CD4-positive, alpha-beta T cell treated with Interleukin-6 at 100 ng/mL for 8 hours (primary cell): Measurements from ENCODE around the gene NHEJ1.

Experiments used
- DNase-seq: peaks from one replicate; pipeline ENCODE4 v3.0.0-alpha.2; 2020; ENCODE audit warnings: mixed read lengths, low spot score

The NHEJ1 gene

DNA sequence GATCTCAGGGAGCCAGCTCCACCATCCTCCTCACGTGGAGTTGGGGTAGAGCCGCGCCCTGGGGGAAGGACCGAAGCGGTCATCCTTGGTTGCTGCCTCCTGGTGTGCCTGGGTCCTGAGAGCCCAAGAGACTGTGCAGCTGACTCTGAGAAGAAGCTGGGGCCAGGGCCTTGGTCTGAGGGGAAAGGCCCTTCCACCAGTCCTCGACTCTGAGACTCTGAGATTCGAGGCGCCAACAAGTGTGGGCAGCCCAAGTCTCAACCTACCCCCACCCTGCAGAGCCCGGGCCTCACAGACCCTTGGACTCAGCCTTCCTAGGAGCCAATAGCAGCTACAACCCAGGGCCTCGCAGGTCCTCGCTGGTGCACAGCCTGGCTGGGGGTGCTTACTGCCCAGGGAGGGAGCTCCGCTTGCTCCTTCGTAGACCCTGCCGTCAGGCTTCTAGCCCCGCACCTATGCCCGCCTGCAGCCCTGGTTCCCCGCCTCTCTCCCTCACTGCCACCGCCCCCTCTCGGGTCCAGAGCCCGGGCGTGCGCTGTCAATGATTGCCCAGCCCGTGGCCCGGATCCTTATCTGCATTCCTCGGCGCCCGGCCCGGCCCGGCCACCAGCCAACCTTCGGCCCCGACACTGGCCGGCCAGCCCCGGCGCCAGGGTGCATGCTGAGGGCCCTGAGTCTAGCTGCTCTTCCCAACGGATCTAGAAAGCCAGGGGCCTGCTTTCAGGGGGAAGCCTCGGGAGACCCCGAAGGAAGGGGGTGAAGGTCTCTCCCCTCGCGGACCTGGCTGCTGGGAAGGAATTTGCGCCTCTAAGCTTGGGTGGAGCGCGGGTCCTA lies 101.9 kb downstream of the NHEJ1 start:
- DNase-seq: no peak

DNA sequence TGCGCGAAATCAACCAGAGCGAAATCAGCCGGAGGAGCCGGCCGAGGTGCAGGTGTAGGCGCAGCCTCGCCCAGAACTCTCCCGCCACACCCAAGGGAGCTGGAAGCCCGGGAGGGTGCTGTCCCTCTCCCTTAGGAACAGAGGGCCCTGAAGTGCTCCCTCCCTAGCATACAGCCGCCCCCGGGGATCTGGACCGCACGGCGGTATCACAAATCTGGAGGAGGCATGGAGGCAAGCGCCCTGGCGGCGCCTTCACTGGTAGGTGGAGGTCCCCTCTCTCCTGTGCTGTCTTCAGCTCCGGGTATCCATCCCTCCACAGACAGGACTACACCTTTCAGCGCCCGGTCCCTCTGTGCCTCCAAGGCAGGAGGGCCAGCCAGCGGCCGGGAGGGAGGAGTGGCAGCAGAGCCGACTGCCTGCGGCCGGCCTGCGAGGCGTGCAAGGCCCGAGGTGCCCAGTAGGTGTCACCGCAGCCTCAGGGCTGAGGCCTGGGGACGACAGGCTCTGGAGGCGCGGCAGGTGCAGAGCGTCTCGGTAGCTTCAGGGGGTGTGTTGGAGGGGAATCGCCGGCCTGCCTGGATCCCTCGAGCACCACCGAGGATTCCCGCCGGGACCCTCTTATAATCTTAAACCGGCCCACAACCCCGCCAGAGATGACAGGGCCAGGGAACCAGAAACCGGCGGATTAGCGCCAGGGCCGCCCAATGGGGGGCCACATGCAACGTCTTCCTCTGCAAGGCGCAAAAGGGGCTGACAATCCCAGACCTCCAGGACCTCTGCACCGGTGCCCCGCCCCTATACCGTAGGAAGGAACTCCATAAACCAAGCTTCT lies 102.7 kb downstream of the NHEJ1 start:
- peak; percentile 68 for DNase-seq

DNA sequence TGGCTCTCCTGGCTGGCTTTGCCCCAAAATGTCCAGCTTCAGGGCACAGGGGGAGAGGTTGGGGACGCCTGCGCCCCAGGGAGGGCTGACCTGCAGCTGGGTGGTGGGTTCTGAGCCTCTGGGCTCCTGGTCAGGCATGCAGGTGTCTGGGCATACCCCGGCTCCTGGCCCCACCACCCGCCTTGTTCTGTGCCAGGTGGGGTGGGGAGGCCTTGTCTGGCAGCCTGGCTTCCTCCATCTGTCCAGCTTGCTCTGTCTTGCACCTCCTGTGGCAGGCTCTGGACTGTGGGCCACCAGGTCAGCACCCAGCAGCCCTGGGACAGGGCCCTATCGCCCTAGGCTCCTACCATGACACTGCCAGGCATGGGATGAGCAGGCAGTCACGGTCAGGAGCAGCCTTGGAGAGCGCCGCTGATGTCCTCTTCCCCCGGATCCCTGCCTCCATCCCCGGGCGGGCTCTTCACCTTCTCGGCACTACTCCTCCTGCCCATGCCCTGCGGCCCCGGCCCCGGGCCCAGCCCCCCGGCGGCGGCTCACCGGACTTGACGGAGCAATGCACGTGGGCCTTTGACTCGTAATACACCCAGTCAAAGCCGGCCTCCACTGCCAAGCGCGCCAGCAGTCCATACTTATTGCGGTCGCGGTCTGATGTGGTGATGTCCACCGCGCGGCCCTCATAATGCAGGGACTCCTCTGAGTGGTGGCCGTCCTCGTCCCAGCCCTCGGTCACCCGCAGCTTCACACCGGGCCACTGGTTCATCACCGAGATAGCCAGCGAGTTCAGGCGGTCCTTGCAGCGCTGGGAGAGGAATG lies 103.5 kb downstream of the NHEJ1 start:
- no peak for DNase-seq

DNA sequence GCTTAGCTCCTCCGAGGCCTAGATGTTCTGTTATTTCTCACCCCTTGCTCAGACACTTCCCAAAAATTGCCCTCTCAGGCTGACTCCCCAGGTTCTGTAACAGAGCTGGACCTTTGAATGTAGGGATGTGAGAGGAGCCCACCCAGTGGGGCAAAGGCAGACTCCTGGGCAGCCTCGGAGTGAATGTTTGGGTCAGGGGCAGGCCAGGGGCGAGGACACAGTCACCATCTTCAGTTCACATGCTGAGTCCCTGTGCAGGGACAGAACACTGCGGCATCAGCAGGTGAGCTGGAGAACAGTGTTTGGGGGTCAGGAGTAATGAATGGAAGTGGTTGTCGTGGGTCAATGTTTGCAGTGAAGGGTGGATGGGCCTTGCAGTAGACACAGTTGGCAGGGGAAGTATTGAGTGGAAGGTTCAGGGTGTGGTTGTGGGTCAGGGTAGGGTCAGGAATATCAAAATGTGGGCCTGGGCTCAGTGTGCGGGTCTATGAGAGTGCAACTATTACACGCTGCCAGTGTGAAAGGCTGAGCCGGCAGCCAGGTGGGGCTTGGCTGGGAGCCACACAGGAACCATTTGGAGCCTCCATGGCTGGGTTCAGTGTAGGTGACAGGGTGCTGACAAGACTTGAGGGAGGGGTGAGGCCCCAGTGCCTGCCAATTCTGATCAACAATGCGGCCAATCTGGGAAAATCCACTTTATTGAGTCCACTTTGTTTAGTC lies 104.3 kb downstream of the NHEJ1 start:
- DNase-seq: no peak

DNA sequence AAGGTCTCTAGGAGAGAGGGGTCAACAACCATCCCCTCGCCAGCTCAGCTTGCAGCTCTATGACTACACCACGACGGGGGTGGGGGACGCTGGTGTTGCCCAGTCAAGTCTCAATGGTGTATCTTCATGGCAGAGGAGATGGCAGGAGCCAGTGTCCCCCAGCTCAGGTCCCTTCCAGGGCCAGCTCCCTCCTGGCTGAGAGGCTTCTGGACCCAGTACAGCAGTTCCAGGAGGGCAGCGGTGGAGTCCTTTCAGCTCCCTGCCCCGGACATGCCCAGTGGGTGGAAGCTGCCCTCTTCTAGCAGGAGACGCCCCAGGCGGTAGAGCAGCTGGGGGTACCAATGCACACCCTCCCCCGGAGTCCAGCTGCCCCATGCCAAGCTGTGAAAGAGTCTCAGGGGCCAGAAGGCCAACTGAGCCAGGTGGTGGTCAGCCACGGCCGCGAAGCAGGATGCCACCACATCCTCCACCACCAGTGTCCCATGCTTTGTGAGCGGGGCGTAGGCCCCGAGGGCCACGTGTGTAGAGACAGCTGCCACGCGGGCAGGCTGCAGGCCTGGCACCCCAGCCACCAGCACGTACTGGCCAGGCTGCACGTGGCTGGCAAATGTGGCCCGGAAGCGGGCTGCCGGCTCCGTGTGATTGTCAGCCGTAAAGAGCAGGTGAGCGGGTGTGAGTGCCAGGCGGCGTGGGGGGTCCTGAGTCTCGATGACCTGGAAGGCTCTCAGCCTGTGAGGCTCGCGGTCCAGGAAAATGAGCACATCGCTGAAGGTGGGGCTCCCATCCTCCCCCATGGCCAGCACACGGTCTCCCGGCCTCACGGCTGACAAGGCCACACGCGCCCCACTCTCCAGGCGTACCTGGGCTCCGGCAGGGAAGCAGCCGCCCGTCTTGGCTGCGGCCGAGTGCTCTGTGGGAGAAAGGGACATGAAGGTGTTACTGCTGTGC lies 105.4 kb downstream of the NHEJ1 start:
- DNase-seq: no peak

DNA sequence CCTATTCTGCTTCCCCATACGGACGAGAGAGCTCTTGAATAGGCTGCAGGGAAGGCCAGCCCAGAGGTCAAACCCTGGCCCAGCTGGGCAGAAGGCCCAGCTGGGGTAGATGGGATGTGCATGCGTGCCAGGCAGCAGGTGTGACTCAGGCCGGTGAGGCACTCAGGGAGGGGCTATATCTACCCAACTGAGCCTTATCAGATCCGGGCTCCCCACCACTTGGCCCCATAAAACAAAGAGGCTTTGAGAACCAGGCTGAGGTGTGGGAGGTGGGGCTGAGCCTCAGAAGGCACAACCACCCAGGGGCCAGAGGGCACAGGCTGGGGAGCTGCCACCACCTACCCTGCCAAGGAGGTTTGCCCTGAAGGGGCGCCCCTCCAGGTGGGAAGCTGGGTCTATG lies 111.3 kb downstream of the NHEJ1 start:
- DNase-seq: no peak

DNA sequence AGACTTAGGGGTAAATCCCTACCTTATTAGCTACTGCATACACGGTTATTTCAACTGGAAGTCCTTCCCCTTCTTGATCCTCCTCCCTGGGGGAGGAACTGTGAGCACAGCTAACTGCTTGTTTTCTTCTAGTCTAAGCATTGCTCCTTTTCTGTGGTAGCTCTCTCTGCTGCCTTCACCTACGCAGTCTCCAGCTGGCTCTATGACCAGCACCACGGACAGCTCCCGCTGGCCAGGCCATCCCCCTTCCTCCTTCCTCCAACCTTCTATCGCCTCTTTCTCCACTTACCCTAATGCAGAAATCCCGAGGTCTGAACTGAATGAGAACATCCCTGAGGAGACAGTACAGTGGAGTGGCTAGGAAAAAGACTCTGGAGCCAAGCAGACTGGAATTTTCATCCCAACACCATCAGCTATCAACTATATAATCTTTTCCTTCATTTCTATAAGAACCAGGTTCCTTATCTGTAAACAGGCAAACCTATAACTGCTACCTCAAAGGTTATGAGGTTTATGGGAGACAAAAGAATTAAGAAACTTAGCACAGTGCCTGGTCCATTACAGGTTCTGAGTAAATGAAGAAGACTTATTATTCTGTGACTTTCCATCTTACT lies 114.6 kb downstream of the NHEJ1 start:
- DNase-seq: no peak

DNA sequence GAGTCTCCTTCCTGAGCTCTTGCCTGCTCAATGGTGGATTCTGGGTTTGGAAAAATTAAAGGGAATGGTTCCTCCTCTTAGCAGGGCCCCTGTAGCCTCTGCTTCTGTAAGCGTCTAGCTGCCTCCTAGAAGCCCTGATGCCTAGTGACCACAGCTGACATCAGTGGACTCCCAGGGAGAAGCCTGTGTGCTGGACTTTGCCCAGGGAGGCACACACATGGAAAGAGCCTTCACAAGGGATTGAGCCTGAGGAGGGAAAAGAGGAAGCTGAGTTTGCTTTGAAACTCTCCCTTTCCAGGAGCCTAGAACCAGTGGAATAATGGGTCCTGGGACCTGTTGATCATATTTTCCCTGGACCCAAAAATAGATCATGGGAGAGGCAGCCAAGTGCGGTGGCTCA lies 117.9 kb downstream of the NHEJ1 start:
- no peak for DNase-seq

DNA sequence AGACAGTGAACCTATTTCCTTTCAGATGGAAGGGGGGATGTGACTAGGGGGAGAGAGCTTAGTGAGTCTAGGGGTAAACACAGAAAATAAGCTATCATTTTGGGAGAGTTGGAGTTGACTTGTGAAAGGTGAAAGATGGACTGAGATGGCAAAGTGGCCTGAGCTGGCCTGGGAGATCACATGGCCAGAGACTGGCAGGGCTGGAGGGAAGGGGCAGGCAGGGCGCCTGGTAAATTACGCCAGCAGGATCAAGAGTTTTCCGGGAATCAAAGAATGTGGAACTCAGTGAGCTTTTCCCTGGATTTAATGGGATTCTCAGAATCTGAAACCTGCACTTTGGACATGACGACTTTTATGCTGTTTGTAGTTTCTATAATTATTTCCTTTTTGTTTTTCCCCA lies 118.5 kb downstream of the NHEJ1 start:
- DNase-seq: no peak

DNA sequence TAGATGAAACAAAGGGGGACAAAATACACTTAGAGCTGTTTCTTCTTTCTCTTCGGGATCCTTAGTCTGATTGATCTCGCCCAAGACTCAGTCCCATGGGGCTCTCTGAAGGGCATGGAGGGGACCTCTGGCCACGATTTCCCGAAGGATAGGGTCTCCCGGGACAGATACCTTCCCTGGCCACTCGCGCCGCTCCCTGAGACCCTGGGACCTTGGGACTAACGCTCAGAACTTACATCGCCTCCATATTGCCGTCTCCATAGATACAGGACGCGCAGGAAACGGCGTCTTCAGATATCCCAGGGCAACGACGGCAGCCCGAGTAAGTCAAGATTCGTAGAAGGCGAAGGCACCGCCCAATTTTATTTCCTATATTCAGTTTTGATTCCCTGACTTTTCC lies 119.4 kb downstream of the NHEJ1 start, which contains the start of gene CFAP65:
Gene CFAP65, minus strand, starts transcription at position 265 of the 400 bp plus-strand sequence. CDS start 2,468 bp downstream, outside the sequence.
- DNase-seq: no peak

DNA sequence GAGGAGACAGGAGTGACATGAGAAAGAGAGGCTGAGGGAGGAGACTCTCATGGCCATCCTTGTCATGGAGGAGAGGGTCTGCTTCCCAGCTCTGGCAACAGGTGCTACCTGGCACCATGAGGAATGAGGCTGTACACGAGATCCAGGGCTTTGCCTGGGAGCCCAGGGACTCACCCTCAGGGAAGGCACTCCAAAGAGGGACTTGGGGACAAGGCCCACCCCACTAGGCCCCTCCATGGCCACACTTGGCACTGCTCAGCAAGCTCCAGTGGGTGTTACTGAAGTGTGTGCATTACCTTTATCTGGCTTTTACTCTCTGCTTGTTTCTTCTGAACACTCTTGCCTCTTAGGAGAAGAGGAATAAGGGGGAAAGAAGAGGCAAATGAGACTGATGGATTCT lies 122.0 kb downstream of the NHEJ1 start:
- DNase-seq: no peak

DNA sequence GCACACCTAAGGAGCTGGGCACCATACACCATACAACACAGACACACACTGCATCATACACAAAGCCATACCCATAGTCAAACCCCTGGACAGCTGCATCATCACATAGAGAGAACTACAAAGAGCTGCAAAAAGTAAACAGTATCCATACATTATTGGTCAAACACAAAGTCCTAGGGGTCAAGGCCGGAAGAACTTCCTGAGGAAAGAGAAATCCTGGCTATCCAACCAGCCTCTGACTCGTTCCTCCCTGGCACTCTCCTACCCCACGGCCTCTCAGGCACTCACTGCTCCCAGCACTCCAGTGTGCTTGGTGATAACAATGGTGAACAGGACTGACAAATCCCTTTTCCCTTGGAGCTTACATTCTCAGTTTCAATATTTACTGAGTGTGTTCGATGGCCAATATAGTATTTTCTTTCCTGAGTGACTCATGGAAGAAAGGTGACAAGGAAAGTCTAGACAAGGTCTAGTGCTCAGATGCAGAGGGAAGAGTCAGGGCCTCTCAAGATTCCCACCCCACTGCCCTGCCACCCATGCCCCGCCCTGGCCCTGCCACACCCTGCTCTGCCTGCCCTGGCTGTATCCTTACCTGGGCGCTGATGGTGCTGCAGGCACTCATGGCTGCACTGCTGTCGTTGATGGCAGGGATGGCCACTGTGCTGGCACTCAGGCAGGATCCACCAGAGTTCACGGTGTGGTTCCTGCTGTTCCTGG lies 122.7 kb downstream of the NHEJ1 start:
- no peak for DNase-seq

DNA sequence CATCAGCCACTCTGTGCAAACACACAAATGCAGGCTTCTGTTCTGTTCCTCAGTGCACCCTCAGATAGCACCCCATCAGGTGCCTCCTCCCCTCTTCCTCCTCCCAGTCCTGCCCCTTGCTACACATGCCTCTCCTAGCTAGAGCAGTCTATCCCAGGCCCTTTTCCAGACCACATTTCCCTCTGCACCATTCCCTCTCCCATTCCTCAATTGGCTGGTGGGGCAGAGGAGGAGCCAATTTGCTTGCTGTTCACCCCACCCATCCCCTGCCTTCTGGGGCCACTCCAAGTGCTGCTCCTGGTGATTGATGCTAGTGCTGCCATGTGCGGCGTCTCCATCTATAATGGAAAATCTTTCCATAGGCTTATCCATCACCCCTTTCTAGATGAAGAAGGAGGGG lies 124.7 kb downstream of the NHEJ1 start:
- DNase-seq: no peak

DNA sequence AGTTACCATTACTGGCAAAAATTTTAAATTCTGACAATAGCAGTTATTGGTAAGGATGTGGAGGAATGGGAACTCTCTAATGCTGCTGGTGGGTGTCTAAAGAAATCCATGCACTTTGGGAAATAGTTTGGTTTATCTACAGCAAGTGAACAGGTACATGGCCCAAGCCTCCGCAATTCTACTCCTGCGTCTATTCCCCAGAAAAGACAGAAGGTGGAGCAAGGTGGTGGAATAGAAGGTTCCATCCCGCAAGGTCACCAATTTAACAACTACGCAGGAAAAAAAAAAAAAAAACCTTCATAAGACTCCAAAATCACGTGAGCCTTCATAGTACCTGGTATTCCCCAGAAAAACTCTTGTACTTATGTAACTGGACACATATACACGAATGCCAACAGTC lies 125.8 kb downstream of the NHEJ1 start:
- no peak for DNase-seq

DNA sequence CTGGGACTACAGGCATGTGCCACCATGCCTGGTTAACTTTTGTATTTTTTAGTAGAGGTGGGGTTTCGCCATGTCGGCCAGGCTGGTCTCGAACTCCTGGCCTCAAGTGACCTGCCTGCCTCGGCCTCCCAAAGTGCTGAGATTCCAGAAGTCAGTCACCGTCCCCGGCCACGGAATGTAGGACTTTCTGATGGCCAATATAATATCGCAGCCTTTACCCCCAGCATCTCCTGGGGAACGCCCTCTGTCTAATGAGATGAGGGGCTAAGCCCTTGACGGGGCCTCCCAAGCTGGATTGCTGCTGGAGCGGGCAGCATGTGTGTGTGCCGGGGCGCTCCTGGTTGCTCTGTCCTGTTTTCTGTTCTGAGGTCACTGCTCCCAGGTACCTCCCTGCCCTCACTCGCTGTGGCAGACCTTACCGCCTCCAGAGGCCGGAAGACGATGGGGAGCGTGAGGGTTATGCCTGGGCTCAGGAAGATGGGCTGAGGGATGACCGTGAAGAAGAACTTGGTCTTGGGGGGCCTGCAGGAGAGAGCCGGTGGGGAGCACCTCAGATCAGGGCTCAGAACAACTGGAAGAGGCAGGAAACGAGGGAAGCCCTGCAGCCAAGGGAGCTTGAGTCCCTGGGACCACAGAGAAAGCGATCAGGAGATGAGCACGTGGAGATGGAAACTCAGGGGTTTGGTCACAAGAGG lies 128.4 kb downstream of the NHEJ1 start:
- no peak for DNase-seq

DNA sequence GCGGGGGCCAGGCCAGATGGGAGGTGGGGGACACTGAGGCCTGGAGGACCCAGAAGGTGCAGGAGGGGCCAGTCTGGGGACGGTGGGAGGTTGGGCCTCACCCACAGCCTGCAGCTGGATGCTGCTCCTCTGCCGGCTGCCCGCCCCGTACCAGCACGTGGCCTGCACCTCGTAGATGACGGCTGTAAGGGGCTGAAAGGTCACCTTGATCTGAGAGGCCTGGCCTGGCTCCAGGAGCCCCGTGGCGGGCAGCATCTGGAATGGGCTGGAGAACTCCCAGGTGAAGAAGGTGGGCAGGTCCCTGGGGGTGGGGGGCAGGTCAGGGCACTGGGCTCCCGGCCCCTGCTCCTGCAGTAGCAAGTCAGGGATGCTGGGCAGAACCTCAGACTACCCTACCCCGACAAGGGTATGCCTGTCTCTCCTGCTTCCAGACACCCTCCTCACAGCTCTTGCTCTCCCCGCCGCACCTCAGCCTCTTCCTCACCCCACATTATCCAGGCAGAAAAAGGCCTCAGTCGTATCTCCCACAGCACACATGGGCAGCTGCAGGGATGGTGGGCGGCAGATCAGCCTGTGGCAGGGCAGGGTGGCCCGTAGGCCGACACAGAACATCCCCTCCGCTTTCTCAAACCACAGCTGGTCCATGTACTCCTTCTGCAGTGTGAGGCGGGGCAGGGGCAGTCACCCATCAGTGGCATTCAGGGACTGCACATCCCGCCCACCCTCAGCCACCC lies 129.4 kb downstream of the NHEJ1 start:
- DNase-seq: no peak

DNA sequence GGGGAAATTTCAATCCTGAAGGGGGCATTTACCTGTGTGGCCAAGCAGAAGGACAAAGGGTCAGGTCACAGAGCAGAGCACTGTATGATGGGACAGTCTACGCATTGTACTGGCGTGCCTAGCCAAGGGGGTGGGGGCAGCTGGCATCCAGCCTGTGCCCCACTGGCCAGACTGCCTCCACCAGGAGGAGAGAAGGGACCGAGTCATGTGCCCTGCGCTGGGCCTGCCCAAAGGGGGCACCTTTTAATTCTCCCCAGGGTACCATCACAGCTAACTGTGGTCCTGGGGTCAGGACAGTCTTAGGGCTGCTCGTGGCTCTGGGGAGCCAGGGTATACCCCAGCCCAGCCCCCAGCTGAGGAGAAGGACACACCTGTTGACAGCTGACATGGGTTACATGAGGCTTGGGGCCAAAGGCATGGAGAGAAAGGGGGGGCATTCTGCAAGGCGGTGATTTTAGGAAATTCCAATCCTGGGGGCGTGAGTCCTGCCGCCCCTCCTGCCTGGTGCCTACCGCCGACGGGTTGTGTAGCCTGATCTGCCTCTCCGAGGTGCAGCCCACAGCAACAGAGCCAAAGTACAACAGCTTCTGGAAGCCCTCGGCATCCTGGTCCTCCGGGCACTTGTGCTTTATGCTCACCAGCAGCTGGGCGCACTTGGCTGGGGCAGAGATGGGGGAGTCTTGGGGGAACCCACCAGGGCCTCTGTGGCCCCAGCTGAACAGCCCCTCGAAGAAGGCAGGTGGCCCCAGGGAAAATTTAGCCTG lies 130.3 kb downstream of the NHEJ1 start:
- no peak for DNase-seq
